Endothelial cell (in vitro differentiated cells): ENCODE measurements around the gene FMN2. TPM values are rescaled to one million over a fixed set of nuclear protein-coding genes. Genes with fewer than 3 reads are reported as not detected.
A peak's percentile ranks its signal among the peaks of the same experiment; 100 is the strongest.

Experiments
- DNase-seq: peaks from one replicate; pipeline ENCODE4 v3.0.0; 2021; ENCODE audit warnings: low spot score
- H3K27ac Mint-ChIP-seq: one replicate; pipeline ENCODE4 v1.8.0; 2021; ENCODE audit warnings: mixed read lengths, inconsistent platforms; ENCODE audit not compliant: unreplicated experiment
- H3K27me3 Mint-ChIP-seq: one replicate; pipeline ENCODE4 v1.8.0; 2021; ENCODE audit warnings: mild to moderate bottlenecking, moderate library complexity, mixed read lengths, inconsistent platforms; ENCODE audit not compliant: unreplicated experiment
- H3K36me3 Mint-ChIP-seq: one replicate; pipeline ENCODE4 v1.8.0; 2021; ENCODE audit warnings: mild to moderate bottlenecking, low read depth, mixed read lengths, inconsistent platforms; ENCODE audit not compliant: unreplicated experiment
- H3K4me1 Mint-ChIP-seq: one replicate; pipeline ENCODE4 v1.8.0; 2021; ENCODE audit warnings: mild to moderate bottlenecking, mixed read lengths, inconsistent platforms; ENCODE audit not compliant: unreplicated experiment
- H3K4me3 Mint-ChIP-seq: one replicate; pipeline ENCODE4 v1.8.0; 2021; ENCODE audit warnings: mild to moderate bottlenecking, mixed read lengths, inconsistent platforms; ENCODE audit not compliant: unreplicated experiment
- H3K9me3 Mint-ChIP-seq: one replicate; pipeline ENCODE4 v1.8.0; 2021; ENCODE audit warnings: mixed read lengths, inconsistent platforms; ENCODE audit not compliant: unreplicated experiment
- total RNA-seq: library from RNA; stranded (reverse); fragmentation: NEBNext Ultra II Directional; extraction: Animal tissue kit (Norgen Biotek cat#: 25700); gene quantifications from one replicate; pipeline ENCODE4 v1.2.1, GENCODE V29; 2021; ENCODE audit not compliant: unreplicated experiment
- TF ChIP-seq, protein P1 (sequence below): fragments of 200-600 bp; sonication (generic); IDR thresholded peaks from one replicate; pipeline ENCODE4 v1.5.0; 2021; ENCODE audit warnings: antibody characterized with exemption; ENCODE audit not compliant: unreplicated experiment

FMN2 gene
- total RNA-seq, 1 donor from 2014 or later, result 2.6 TPM

DNA sequence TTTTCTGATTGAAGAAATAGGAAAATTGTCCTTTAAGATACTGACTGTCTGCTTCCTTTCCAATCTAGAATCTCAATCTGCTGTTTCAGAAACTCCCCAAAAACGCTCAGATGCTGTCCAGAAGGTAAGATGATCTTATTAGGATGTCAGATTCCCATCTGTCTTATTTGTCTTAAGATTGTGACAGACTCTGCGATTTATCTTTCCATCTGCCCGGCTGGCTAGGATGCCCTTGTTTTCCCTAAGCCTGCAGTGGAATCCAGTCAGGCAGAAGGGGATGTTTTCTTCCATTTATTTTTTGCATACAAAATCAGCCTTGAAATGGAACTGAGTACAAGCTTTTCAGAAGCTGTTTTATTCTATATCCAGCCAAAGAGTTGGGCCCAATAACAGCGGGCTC lies 96.5 kb downstream of the FMN2 start:
- no peaks in the 10 kb centered on the region for H3K9me3 Mint-ChIP-seq
- no peak overlapping the region for H3K4me3 Mint-ChIP-seq
- DNase-seq, result no peak
- H3K27ac Mint-ChIP-seq, result no peak overlapping the region
- TF ChIP-seq, protein P1, sequence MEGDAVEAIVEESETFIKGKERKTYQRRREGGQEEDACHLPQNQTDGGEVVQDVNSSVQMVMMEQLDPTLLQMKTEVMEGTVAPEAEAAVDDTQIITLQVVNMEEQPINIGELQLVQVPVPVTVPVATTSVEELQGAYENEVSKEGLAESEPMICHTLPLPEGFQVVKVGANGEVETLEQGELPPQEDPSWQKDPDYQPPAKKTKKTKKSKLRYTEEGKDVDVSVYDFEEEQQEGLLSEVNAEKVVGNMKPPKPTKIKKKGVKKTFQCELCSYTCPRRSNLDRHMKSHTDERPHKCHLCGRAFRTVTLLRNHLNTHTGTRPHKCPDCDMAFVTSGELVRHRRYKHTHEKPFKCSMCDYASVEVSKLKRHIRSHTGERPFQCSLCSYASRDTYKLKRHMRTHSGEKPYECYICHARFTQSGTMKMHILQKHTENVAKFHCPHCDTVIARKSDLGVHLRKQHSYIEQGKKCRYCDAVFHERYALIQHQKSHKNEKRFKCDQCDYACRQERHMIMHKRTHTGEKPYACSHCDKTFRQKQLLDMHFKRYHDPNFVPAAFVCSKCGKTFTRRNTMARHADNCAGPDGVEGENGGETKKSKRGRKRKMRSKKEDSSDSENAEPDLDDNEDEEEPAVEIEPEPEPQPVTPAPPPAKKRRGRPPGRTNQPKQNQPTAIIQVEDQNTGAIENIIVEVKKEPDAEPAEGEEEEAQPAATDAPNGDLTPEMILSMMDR, result no peak
- no peaks in the 10 kb centered on the region for H3K4me1 Mint-ChIP-seq
- no peaks in the 10 kb centered on the region for H3K36me3 Mint-ChIP-seq
- H3K27me3 Mint-ChIP-seq, result peaks cover 3% of the 10 kb centered on the region

DNA sequence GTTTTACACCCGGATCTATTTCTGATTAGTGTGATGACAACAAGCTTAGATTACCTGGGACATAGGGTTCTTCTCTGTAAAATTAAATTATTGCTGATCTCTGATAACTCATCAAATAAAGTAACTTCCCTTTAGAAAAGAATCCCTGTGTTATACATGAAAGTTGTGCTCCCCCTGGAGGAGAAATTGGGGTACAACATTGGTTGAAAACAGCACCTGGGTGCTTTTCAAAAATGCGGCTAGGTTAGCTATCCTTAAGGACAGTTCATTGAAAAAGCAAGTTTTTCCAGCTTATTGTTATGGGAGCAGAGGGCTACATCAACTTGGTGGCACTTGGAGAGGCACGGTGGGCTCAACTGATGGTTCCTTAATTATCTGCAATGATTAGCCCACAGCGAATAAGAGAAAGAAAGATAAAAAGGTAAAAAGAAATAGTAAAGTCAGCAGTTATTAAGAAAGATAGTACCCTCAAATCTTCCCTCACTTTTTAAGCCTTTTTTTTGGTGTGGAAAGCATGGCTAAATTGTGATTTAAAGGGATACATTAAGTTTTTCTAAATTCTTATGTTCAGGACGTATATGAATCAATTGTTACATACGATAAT lies 97.8 kb downstream of the FMN2 start:
- peak; percentile 44 for DNase-seq
- H3K4me1 Mint-ChIP-seq, result no peaks in the 10 kb centered on the region
- TF ChIP-seq, protein P1, result peak; percentile 94
- no peaks in the 10 kb centered on the region for H3K9me3 Mint-ChIP-seq
- H3K27me3 Mint-ChIP-seq, result peaks cover 3% of the 10 kb centered on the region
- no peak overlapping the region for H3K4me3 Mint-ChIP-seq
- no peak overlapping the region for H3K27ac Mint-ChIP-seq
- no peaks in the 10 kb centered on the region for H3K36me3 Mint-ChIP-seq

DNA sequence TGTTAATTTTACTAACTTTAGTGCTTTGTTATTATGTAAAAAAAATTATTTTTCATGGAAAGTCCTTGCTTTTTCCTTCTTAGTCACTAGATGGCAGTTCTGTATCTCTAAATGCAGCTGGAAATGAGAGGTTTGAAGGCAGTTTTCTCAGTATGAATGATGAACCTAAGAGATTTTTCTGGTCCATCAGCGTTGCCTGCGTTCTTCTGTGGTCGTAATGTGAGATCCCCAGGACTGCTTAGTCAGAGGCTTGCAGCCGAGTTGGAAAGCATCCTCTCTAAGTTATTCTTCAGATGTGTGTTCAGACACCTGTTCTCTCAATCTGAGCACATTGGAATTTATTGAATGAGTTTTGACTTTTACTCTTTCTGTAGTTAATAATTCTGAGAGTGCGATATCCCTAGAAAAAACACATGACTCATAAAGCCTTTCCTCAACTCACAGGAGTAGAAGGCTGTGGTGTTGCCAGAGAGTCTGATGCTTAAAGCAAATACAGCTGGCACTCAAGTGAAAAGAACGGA lies 99.3 kb downstream of the FMN2 start:
- Mint-ChIP-seq H3K4me1 (no peaks in the 10 kb centered on the region), H3K4me3 (no peak overlapping the region), H3K9me3 (no peaks in the 10 kb centered on the region), H3K27ac (no peak overlapping the region), H3K27me3 (no peaks in the 10 kb centered on the region), H3K36me3 (no peaks in the 10 kb centered on the region)
- DNase-seq, result no peak
- TF ChIP-seq, protein P1, result peak; percentile 19

DNA sequence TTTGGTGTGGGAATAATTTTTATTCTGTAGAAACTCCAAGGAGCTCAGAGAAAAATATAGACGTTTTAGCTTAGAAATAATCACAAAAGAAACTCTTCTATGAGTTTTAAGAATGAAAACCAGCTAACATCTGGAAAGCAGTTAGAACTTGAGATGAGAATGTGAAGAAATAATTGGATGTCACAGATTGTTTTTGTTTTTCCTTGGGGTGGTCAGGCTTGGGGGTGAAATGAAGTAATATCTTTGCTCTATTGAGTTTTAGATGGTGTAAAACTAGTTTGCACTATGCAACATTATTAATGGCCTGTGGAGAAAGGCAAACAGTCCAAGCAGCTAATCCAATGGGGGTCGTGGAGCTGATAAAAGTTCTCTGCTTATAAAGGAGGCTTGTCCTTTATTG lies 101.2 kb downstream of the FMN2 start:
- H3K4me3 Mint-ChIP-seq, result no peak overlapping the region
- TF ChIP-seq, protein P1, result no peak
- H3K27ac Mint-ChIP-seq, result no peak overlapping the region
- no peaks in the 10 kb centered on the region for H3K36me3 Mint-ChIP-seq
- no peaks in the 10 kb centered on the region for H3K27me3 Mint-ChIP-seq
- no peak for DNase-seq
- no peaks in the 10 kb centered on the region for H3K9me3 Mint-ChIP-seq
- no peaks in the 10 kb centered on the region for H3K4me1 Mint-ChIP-seq

DNA sequence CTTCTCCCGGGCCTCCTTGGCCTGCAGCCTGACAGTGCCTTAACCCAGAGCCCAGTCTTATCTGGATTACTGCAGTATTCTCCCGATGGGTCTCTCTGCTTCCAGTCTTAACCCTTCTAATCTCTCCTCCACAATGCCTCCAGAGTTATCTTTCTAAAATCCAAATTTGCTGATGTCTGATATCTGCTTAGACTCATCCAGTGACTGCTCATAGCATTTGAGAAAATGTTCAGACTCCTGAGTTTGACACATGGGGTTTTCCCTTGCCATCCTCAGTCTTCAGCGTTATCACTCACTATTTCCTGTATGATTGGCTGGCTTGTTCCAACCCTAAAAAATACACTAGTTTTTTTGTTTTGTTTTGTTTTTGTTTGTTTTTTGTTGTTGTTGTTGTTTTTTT lies 102.0 kb downstream of the FMN2 start:
- no peaks in the 10 kb centered on the region for H3K4me1 Mint-ChIP-seq
- no peak overlapping the region for H3K27ac Mint-ChIP-seq
- H3K4me3 Mint-ChIP-seq, result no peak overlapping the region
- TF ChIP-seq, protein P1, result no peak
- no peaks in the 10 kb centered on the region for H3K36me3 Mint-ChIP-seq
- no peaks in the 10 kb centered on the region for H3K27me3 Mint-ChIP-seq
- no peak for DNase-seq
- no peaks in the 10 kb centered on the region for H3K9me3 Mint-ChIP-seq
